ENCODE data around the gene SLC7A6OS. TPM values are rescaled to one million over a fixed set of nuclear protein-coding genes. Genes with fewer than 3 reads are reported as not detected.

The SLC7A6OS gene
- total and polyA plus RNA-seq, 3 experiments from 2014 or later = 21.8 to 28.2 (median 25.5) TPM

DNA sequence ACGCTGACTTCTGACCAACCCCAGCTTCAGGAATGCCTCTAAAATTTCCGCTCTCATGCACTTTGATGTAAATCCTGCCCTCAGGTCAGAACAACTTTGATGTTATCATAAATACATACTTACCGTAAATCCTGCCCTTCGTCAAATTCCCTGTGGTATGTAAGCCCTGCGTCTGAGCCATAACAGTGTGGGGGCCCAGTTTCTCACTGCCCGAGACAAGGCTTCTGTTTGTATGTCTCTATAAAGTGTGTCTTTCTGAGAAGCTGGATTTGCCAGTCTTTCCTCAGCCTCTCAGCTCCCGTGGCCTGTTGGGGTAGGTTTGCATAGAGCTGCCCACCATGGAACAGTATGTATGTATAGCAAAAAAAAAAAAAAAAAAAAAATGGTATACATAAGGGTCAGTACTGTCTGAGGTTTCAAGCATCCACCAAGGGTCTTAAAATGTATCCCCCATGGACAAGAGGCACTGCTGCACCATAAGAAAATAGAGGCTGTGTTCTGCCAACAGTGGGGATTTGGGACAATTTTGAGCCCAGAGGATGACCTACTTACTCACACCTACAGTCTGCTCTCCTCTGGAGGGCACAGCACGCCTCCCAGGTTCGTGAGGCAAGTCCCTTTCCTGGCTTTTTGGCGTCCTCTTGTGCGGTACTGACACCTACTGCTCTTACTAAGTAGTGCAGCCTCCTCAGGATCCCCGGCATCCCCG lies 17.6 kb upstream of the SLC7A6OS start:
- peaks cover 12% of the 10 kb centered on the region for H3K4me1 ChIP-seq (ENCODE audit: insufficient read depth, low read length)
- Mint-ChIP-seq H3K36me3 (peaks cover 0 to 64% (median 10%) of the 10 kb centered on the region in 3 donors), H3K9me3 (no peaks in the 10 kb centered on the region), H3K4me1 (peaks cover 3 to 12% (median 5%) of the 10 kb centered on the region in 3 donors), H3K4me3 (no peak overlapping the region), H3K27me3 (no peaks in the 10 kb centered on the region), H3K27ac (peak overlapping the region in 5 of 8 donors; percentile 7 to 83 (median 38))
- ChIA-PET CTCF (interaction anchor here (0.7 to 22.5 kb wide), 33 partner anchors 9 to 256 kb away, joined by 3 to 405 read pairs (median 6); partner anchors contain the start of genes PLA2G15, PRMT7, SLC7A6 and SLC7A6OS), POLR2A (interaction anchor here (0.6 to 3.6 kb wide), 4 partner anchors 64 to 969 kb away, joined by 4 to 14 read pairs (median 6); partner anchors contain the start of gene SLC7A6)
- DNase-seq = peak; percentile 59 to 87 (median 70)
- H3K4me3 ChIP-seq (ENCODE audit: low read length) = no peak overlapping the region
- peaks cover 18% of the 10 kb centered on the region for H3K36me3 ChIP-seq (ENCODE audit: insufficient read depth, low read length)
- H3K9me3 ChIP-seq (ENCODE audit: low read length) = no peaks in the 10 kb centered on the region
- no peaks in the 10 kb centered on the region for H3K27me3 ChIP-seq (ENCODE audit: insufficient read depth, low read length, poor library complexity, severe bottlenecking)
- no peak overlapping the region for H3K27ac ChIP-seq (ENCODE audit: low read depth, low read length)

DNA sequence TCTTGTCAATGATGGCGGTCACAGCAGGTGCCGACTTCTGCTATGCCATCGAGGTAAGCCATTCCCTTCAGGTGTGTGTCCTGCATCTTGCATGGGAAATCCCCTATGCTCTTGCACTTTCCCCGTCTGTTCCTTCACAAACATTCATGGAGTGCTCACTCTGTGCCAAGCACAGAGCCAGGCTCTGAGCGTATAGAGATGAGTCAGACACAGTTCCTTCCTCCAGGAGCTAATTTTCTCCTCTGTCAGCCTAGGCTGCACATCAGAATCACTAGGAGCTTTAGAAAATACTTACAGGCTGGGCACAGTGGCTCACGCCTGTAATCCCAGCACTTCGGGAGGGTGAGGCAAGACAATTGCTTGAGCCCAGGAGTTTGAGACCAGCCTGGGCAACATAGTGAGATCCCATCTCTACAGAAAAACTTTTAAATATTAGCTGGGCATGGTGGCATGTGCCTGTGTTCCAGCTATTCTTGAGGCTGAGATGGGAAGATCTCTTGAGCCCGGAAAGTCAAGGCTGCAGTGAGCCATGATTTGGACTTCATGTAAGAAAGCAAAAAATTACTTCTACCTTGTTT lies 14.1 kb upstream of the SLC7A6OS start:
- H3K36me3 ChIP-seq (ENCODE audit: insufficient read depth, low read length) = peaks cover 17% of the 10 kb centered on the region
- peaks cover 0 to 64% (median 10%) of the 10 kb centered on the region in 3 donors for H3K36me3 Mint-ChIP-seq
- CTCF ChIA-PET = interaction anchor here (22.5 kb wide), 1 partner anchor 64 kb away, joined by 405 read pairs; the partner anchor contains the start of gene SLC7A6

DNA sequence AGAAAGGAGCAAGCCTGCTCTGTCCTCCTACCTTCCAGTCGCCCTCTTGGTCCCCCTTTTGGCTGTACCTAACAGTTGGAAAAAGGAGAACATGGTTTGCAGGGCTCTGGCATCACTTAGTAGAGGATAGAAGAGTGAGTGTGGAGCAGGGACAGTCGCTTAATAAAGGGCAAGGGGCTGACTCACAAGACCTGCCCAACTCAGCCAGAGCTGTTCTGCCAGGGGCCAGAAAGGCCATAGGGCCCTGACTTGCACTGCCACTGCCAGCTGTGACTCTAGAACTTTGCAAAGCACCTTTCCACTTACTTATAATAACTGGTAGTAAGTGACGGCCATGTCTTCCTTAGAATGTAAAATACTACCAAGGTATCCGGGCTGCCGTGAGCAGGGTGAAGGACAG lies 13.6 kb upstream of the SLC7A6OS start:
- Histone ChIP-seq H3K4me3 (ENCODE audit: low read length) (no peak overlapping the region), H3K36me3 (ENCODE audit: insufficient read depth, low read length) (peaks cover 18% of the 10 kb centered on the region), H3K9me3 (ENCODE audit: low read length) (no peaks in the 10 kb centered on the region), H3K27me3 (ENCODE audit: insufficient read depth, low read length, poor library complexity, severe bottlenecking) (no peaks in the 10 kb centered on the region), H3K27ac (ENCODE audit: low read depth, low read length) (no peak overlapping the region), H3K4me1 (ENCODE audit: insufficient read depth, low read length) (peaks cover 4% of the 10 kb centered on the region)
- no peak for DNase-seq
- H3K36me3 Mint-ChIP-seq = peaks cover 0 to 65% (median 10%) of the 10 kb centered on the region in 3 donors
- no peaks in the 10 kb centered on the region for H3K27me3 Mint-ChIP-seq
- H3K4me3 Mint-ChIP-seq = no peak overlapping the region
- ChIA-PET CTCF (interaction anchor here (22.5 kb wide), 1 partner anchor 64 kb away, joined by 405 read pairs; the partner anchor contains the start of gene SLC7A6), POLR2A (no interaction called here)
- H3K9me3 Mint-ChIP-seq = no peaks in the 10 kb centered on the region
- peak overlapping the region in 2 of 8 donors; percentile 72 to 89 for H3K27ac Mint-ChIP-seq
- peaks cover 5 to 17% (median 8%) of the 10 kb centered on the region in 3 donors for H3K4me1 Mint-ChIP-seq

More for the DNA sequence above, 14.1 kb upstream of the SLC7A6OS start:
- Histone ChIP-seq H3K9me3 (ENCODE audit: low read length) (no peaks in the 10 kb centered on the region), H3K27me3 (ENCODE audit: insufficient read depth, low read length, poor library complexity, severe bottlenecking) (no peaks in the 10 kb centered on the region), H3K4me1 (ENCODE audit: insufficient read depth, low read length) (peaks cover 4% of the 10 kb centered on the region), H3K27ac (ENCODE audit: low read depth, low read length) (no peak overlapping the region), H3K4me3 (ENCODE audit: low read length) (no peak overlapping the region)
- POLR2A ChIA-PET = no interaction called here
- Mint-ChIP-seq H3K27me3 (no peaks in the 10 kb centered on the region), H3K9me3 (no peaks in the 10 kb centered on the region), H3K4me3 (no peak overlapping the region), H3K27ac (no peak overlapping the region), H3K4me1 (peaks cover 5 to 14% (median 6%) of the 10 kb centered on the region in 3 donors)
- no peak for DNase-seq

- peak overlapping the region in 7 of 8 donors; percentile 3 to 88 (median 73) for H3K27ac Mint-ChIP-seq
- no peak for DNase-seq
Measured at GRCh38 chr16:68319185-68319908, 8.6 kb upstream of the SLC7A6OS start.

DNA sequence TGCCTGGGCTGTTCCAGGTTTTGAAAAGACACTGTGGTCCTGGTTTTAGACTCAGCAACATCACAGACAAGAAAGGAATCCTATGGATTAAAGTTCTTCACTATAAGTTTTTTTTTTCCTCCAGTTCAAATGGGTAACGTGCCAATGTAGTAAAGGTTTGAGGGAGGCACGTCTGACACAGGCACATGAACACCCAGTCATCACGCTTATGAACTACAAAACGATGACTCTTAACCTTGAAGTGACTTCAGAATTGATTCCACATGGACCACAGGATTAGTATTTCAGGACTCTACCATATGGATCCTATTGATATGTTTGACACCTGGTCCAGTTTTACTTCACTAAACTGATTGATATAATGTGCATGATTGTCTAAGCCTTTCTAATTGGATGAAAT lies 2.4 kb upstream of the SLC7A6OS start:
- peaks cover 43 to 55% (median 47%) of the 10 kb centered on the region in 3 donors for H3K4me1 Mint-ChIP-seq
- peak overlapping the region in 1 of 8 donors; percentile 61 for H3K27ac Mint-ChIP-seq
- H3K4me3 ChIP-seq (ENCODE audit: low read length) = no peak overlapping the region
- no peaks in the 10 kb centered on the region for H3K9me3 Mint-ChIP-seq
- H3K4me3 Mint-ChIP-seq = peak overlapping the region in 2 of 7 donors; percentile 15 to 75
- no peaks in the 10 kb centered on the region for H3K27me3 ChIP-seq (ENCODE audit: insufficient read depth, low read length, poor library complexity, severe bottlenecking)
- ChIA-PET POLR2A (no interaction called here), CTCF (interaction anchor here (22.5 kb wide), 1 partner anchor 52 kb away, joined by 405 read pairs; the partner anchor contains the start of gene SLC7A6)
- H3K9me3 ChIP-seq (ENCODE audit: low read length) = no peaks in the 10 kb centered on the region
- no peak overlapping the region for H3K27ac ChIP-seq (ENCODE audit: low read depth, low read length)
- no peak for DNase-seq
- no peaks in the 10 kb centered on the region for H3K27me3 Mint-ChIP-seq
- H3K4me1 ChIP-seq (ENCODE audit: insufficient read depth, low read length) = peaks cover 38% of the 10 kb centered on the region
- peaks cover 0 to 62% (median 15%) of the 10 kb centered on the region in 3 donors for H3K36me3 Mint-ChIP-seq
- H3K36me3 ChIP-seq (ENCODE audit: insufficient read depth, low read length) = peaks cover 15% of the 10 kb centered on the region

More at GRCh38 chr16:68319185-68319908, 8.6 kb upstream of the SLC7A6OS start:
- CTCF ChIA-PET = interaction anchor here (1.4 to 22.5 kb wide), 2 partner anchors 9 to 59 kb away, joined by 6 to 405 read pairs; partner anchors contain the start of gene SLC7A6
- Mint-ChIP-seq H3K4me1 (peaks cover 19 to 31% (median 22%) of the 10 kb centered on the region in 3 donors), H3K27me3 (no peaks in the 10 kb centered on the region), H3K36me3 (peaks cover 0 to 69% (median 11%) of the 10 kb centered on the region in 3 donors), H3K9me3 (no peaks in the 10 kb centered on the region), H3K4me3 (no peak overlapping the region)
- no peak overlapping the region for H3K27ac ChIP-seq (ENCODE audit: low read depth, low read length)
- H3K4me1 ChIP-seq (ENCODE audit: insufficient read depth, low read length) = no peaks in the 10 kb centered on the region
- H3K27me3 ChIP-seq (ENCODE audit: insufficient read depth, low read length, poor library complexity, severe bottlenecking) = no peaks in the 10 kb centered on the region
- POLR2A ChIA-PET = interaction anchor here (0.5 to 0.7 kb wide), 2 partner anchors 29 to 257 kb away, joined by 3 to 4 read pairs; no protein-coding TSS in a partner anchor
- H3K36me3 ChIP-seq (ENCODE audit: insufficient read depth, low read length) = peaks cover 16% of the 10 kb centered on the region
- H3K4me3 ChIP-seq (ENCODE audit: low read length) = no peak overlapping the region
- H3K9me3 ChIP-seq (ENCODE audit: low read length) = no peaks in the 10 kb centered on the region

DNA sequence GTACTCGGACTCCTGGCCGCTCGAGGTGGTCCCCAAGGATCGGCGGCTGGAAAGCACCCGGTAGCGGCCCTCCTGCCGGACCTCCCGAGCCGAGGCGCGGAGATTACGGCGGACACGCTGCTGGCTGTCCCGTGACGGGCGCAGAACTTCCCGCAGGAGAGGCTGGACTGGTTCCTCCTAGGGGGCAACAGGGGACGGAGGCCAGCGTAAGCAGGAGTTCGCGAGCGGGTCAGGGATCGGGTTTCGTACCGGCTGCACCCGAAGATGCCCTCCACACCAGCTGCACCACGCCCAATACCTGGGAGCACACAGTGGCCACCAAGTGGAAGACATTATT lies 341 bp downstream of the SLC7A6OS start:
- Histone ChIP-seq H3K9me3 (ENCODE audit: low read length) (no peaks in the 10 kb centered on the region), H3K27me3 (ENCODE audit: insufficient read depth, low read length, poor library complexity, severe bottlenecking) (no peaks in the 10 kb centered on the region), H3K36me3 (ENCODE audit: insufficient read depth, low read length) (peaks cover 15% of the 10 kb centered on the region), H3K27ac (ENCODE audit: low read depth, low read length) (peak overlapping the region; percentile 83), H3K4me3 (ENCODE audit: low read length) (peak overlapping the region; percentile 95), H3K4me1 (ENCODE audit: insufficient read depth, low read length) (peaks cover 43% of the 10 kb centered on the region)
- Mint-ChIP-seq H3K36me3 (peaks cover 0 to 59% (median 12%) of the 10 kb centered on the region in 3 donors), H3K4me1 (peaks cover 41 to 65% (median 48%) of the 10 kb centered on the region in 3 donors), H3K9me3 (no peaks in the 10 kb centered on the region), H3K27me3 (no peaks in the 10 kb centered on the region), H3K27ac (peak overlapping the region; percentile 92 to 98 (median 98)), H3K4me3 (peak overlapping the region; percentile 90 to 99 (median 98))
- ChIA-PET POLR2A (interaction anchor here (0.6 to 2.2 kb wide), 12 partner anchors 8 to 74 kb away, joined by 3 to 26 read pairs (median 5); partner anchors contain the start of genes ESRP2 and SLC7A6), CTCF (interaction anchor here (0.6 to 11.2 kb wide), 14 partner anchors 10 to 69 kb away, joined by 3 to 131 read pairs (median 6); partner anchors contain the start of gene SLC7A6)
- DNase-seq = no peak

- Histone ChIP-seq H3K27ac (ENCODE audit: low read depth, low read length) (peak overlapping the region; percentile 83), H3K27me3 (ENCODE audit: insufficient read depth, low read length, poor library complexity, severe bottlenecking) (no peaks in the 10 kb centered on the region), H3K4me1 (ENCODE audit: insufficient read depth, low read length) (peaks cover 43% of the 10 kb centered on the region), H3K9me3 (ENCODE audit: low read length) (no peaks in the 10 kb centered on the region), H3K36me3 (ENCODE audit: insufficient read depth, low read length) (peaks cover 20% of the 10 kb centered on the region), H3K4me3 (ENCODE audit: low read length) (peak overlapping the region; percentile 95)
- peaks cover 0 to 61% (median 12%) of the 10 kb centered on the region in 3 donors for H3K36me3 Mint-ChIP-seq
- H3K4me3 Mint-ChIP-seq = peak overlapping the region; percentile 90 to 99 (median 98)
- ChIA-PET CTCF (interaction anchor here (11.2 kb wide), 1 partner anchor 47 kb away, joined by 131 read pairs; the partner anchor contains the start of gene SLC7A6), POLR2A (interaction anchor here (0.9 kb wide), 1 partner anchor 34 kb away, joined by 3 read pairs; no protein-coding TSS in a partner anchor)
- no peaks in the 10 kb centered on the region for H3K27me3 Mint-ChIP-seq
- H3K4me1 Mint-ChIP-seq = peaks cover 39 to 64% (median 49%) of the 10 kb centered on the region in 3 donors
- no peaks in the 10 kb centered on the region for H3K9me3 Mint-ChIP-seq
- peak in 1 of 5 donors; percentile 24 for DNase-seq
- peak overlapping the region; percentile 92 to 98 (median 98) for H3K27ac Mint-ChIP-seq
Measured at GRCh38 chr16:68309799-68310198, 947 bp downstream of the SLC7A6OS start.
